NCI-H1417 treated with DMSO at 0.1 percent for 48 hours (cell line): Measurements from ENCODE around the gene MACROD2.

Experiments
- DNase-seq: peaks from one replicate; lab custom pipeline; 2025; lab: John Stamatoyannopoulos, UW

Gene MACROD2

DNA sequence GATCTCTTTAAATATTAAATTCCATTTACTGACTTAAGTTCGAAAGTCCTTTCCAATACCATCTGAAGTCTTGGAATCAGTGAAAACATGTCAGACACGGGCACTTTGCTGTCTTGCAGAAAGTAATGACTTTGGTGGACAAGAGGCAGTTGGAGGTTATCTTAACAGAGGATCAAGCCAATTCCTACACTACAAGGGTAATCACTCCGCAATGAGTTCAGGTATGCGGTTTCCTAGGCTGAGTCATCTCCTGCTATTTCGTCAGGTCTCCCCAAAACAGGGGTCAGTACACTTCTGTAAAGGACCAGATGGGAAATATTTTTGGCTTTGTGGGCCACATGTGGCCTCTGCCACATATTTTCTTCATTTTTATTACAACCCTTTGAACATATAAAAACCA, 1921.3 kb downstream of the MACROD2 start:
- DNase-seq, result no peak

DNA sequence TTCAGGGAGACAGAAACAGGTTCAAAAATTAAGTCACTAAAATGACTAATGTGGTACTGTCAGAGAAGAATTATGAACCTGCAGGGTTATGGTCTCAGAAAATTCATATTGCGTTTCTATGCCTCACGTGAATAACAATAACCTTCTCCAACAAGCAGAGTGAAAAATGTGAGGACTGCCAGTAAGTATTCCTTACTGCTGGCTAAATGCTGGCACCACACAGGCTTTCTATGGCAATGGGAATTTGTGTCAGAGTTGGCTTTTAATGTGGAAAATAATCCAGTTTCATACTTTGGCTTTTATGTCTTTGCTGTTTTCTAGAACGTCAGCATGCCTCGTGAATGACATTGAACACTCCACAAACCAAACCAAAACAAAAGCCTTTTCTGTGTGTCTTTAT, 1922.0 kb downstream of the MACROD2 start:
- DNase-seq, result no peak

DNA sequence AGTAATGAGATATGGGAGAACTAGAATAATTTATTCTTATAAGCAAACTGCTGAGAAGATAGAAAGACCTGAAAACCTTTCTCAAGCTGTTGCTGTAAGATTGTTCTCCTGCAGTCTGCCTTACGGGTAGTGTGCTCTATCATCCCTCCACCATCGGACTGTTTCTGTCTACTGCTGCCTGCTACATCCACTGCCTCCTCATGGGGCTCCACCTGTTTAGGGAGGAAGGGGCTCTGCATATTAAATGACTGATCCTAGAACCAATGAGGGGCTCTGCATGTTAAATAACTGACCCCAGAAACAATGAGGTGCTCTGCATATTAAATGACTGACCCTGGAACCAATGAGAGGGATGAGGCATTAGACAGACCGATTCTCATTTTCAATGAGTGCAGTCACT, 1923.3 kb downstream of the MACROD2 start:
- no peak for DNase-seq

DNA sequence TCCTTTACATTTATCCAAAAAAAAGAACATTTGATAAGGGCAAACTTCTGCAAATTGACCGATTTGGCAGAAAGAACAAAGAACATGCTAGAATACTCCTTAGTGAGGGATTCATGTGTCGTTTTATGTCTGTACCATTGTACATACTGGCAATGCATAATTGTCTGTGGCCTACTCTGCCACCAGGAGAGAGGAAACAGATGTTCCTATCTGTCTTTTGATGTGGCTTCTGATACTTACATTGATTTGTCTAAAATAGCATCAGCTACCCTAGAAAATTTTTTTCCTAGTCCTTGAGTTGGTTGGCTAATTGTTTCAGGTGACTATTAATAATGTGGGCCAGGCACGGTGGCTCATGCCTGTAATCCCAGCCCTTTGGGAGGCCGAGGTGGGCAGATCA, 1923.8 kb downstream of the MACROD2 start:
- DNase-seq, result no peak

DNA sequence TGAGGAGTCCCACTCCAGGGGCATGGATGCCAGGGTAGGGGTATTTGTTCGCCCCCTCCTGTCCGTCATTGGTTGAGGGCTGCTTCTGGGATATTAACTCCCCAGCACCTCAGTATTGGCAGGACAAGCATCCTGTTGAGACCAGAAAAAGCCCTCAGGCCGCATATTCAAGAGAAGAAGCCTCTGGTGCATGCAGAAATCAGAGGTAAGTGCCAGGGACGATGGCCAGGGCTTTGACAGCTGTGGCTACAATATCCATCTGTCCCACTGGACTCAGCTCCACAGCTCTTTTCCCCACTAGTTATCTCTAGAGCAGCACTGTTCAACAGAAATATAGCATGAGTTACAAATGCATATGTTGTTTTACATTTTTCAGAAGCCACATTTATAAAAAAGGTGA, 1926.6 kb downstream of the MACROD2 start:
- DNase-seq, result no peak

DNA sequence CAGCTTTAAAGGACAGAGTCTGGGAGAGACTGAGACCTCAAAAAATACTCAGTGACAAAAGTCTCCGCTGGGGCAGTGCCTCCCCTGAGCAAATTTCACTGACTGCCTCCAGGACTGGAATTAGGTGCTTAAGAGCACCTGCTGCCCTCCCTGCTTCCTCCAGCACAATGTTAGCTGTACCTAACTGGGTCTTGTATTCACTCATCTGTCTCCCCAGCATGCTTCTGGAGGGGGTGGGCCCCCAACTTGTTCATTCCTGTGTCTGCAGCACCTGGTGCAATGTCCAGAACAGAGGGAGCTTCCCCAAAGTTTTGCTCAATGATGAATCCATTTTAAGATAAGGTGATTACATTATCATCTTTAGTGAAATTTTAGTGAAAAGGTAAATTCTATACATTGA, 1927.2 kb downstream of the MACROD2 start:
- DNase-seq, result no peak

DNA sequence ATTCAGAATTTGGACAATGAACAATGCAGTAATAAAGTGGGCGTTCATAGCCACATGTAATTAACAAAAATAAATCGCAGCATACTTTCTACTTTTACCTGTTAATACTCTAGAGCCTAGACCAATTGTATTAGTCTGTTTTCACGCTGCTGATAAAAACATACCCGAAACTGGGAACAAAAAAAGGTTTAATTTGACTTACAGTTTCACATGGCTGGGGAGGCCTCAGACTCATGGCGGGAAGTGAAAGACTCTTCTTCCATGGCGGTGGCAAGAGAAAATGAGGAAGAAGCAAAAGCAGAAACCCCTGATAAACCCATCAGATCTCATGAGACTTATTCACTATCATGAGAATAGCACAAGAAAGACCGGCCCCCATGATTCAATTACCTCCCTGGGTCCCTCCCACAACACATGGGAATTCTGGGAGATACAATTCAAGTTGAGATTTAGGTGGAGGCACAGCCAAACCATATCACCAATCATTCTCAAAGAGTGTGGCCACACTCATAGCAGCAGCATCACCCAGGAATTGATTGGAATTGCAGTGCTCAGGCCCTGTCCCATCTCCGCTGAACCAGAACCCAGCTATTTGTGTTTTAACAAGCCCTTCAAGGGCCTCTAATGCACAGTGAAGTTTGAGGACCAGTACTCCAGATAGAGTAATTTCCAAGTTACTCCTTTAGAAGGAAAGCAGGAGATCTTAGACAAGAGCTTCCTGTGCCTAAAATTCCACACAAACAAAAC, 1927.9 kb downstream of the MACROD2 start:
- DNase-seq, result no peak

DNA sequence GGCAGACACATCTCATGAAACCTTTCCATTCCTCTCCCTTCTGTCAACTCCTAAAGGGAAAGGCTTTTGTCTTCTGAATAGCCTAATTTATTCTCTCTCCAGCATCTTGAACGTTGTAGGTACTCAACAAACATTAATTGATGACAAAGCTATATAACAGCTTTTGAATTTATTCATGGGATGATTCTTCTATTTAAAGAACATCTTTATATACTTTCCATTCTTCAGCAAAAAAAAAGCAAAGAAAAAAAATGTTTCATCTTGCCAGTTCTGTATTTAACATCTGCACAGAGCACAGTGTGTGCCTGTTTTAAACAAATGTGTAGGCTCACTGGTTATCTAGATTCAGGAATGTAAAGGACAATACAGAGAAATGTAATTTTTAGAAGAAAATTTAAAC, 1929.2 kb downstream of the MACROD2 start:
- DNase-seq, result no peak

DNA sequence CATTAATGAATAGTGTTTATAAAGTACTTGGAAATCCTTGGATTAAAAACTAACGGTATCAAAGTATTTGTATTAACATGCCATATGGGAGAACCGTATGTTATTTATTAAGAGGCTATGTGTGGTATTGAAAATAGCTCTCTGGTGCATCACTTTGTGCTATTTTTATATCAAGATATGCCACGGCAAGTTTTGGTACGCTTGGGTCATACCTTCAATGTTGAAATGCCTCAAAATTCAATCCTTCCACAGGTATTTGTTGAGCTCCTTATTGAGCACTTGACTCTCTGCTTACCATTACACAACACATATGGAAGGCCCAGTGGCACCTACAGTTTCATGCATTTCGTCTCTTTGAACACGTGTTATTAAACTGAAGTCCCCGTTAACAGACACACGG, 1930.1 kb downstream of the MACROD2 start:
- no peak for DNase-seq

DNA sequence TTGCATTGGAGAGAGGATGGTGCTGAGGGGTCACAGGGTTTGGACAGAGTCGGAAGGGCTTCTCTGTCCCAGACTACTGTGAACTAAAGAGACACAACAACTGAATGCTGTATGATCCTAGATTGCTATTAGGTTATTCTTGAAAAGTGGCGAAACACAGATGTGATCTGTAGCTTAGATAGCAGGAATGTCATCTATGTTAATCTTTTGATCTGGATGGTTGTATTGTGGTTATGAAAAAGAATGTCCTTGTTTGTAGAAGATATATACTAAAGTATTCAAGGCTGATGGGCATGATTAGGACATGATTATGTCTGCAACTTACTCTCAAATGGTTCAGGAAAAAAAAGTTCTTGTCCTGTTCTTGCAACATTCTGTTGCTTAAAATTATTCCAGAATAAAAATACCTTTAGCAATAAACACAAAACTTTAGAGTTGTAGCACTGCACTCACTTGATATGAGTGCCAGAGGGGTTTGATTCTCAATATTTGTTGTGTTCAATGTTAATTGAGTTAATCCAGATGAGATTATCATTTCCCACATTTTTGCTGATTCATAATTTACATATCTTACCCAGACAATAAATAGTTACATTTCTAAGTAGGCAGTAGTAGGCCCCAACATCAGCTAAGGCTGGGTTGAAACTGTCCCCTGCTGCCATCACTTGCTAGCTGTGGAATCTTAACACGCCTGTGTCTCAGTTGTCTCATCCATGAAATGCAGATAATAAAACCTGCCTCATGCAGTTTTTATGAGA, 1932.8 kb downstream of the MACROD2 start:
- no peak for DNase-seq

DNA sequence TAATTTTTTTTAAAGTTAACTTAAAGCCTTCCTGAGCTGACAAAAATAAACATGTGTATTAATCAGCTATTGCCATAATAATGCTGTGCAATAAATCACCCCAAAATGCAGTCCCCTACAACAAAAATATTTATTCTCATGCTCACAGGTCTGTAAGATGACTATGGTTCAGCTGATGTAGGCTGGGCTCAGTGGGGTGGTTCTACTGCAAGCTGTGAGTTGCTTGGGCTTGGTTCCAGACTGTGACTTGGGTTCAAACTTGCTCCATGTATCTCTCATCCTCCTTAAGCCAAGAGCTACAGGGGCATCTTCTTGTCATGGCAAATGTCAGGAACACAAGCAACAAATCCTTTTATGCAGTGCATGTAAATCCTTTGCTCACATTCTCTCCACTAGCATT, 1933.6 kb downstream of the MACROD2 start:
- DNase-seq, result no peak

DNA sequence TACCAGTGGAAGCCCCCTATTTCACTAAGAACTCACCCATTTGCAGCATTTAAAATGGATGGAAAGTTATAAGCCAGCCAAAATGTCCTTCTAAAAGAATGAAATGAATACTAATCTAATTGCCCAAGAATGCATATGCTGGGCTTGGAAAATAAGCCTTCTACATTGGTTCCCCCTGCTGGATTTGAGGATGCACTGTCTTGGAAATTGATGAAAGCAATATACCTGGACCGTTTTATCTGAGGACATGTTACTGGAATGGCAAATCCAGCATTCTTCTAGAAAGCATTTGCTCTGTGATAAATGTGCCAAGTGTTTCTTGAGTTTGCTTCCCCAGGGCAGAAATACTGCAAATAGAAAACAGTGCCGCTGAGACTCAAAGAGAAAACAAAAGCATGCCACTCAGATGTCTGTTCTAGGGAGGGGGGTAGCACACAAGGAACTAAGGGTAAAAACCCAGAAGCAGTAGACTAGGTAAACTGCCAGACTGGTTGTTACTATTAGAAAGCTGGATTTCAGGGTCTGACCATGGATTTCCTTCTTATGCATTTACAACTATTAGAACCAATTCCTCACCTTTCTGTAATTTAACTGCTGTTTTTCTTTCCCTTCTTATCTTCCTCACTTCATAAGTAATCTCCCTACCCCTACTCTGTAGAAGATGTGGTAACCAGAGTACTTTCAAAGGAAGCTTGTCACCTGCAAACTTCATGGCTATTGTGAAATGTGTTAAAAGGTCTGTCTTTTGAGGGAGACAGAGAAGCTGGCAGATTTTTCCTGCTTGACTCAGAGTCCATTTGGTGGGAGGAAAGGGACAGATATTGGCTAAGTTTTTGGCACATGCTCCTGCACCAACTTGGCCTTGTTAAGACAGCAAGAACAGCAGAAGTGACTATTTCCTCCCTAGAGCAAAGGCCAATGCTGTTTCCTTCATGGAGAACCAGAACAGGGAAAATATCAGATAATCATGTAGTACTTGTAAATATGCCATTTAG, 1935.3 kb downstream of the MACROD2 start:
- no peak for DNase-seq

DNA sequence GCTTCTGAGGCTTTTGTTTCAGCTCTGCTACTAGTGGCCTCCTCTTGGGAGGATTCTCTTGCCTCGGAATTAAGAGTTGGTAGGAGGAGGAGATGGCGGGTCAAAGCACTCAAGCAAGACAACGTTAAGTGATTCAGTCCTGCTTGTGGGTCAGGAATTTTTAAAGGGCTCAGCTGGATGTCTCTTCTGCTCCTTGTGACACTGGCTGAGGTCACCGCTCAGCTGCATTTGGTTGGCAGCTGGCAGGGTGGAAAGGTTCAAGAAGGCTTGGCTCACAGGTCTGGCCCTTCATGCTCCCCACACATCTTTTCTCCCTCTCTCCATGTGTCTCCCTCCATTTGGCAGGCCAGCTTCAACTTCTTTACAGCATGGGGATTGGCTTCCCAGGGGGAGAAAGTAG, 1936.6 kb downstream of the MACROD2 start:
- DNase-seq, result no peak

DNA sequence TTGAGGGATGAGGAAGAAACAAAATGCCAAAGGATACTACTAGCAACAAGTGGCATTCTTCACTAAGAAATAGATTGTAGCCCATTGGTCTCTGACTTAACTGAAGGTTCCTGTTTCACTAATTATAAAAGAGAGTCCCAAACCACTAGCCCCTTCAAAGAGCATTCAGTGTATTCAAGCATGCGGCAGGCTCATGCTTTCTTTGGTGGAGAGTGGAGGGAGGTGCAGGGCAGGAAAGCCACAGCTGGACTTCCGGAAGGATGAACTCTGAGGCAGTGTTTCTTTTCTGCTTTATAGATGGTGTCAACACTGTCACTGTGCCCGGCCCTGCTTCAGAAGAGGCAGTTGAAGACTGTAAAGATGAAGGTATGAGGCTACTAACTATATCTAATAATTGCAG, 1941.9 kb downstream of the MACROD2 start:
- no peak for DNase-seq

DNA sequence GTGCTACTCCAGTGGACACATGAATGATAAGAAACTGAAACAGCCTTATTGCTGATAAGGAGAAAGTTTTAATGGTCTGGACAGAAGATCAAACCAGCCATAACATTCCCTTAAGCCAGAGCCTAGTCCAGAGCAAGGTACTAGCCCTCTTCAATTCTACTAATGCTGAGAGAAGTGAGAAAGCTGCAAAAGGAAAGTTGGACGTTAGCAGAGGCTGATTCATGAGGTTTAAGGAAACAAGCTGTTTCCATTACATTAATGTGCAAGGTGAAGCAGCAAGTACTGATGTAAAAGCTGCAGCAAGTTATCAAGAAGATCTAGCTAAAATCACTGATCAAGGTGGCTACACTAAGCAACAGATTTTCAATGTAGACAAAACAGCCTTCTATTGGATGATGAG, 1943.5 kb downstream of the MACROD2 start:
- DNase-seq, result no peak

DNA sequence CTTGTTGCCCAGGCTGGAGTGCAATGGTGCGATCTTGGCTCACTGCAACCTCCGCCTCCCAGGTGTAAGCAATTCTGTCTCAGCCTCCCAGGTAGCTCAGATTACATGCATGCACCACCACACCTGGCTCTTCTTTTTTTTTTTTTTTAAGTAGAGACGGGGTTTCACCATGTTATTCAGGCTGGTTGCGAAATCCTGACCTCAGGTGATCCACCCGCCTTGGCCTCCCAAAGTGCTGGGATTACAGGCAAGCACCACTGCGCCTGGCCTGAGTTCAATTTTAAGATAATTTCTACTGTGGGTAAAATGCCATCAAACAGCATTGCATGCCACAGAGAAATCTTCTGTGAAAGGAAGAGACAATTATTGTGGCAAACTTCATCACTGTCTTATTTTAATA, 1944.8 kb downstream of the MACROD2 start:
- DNase-seq, result no peak

DNA sequence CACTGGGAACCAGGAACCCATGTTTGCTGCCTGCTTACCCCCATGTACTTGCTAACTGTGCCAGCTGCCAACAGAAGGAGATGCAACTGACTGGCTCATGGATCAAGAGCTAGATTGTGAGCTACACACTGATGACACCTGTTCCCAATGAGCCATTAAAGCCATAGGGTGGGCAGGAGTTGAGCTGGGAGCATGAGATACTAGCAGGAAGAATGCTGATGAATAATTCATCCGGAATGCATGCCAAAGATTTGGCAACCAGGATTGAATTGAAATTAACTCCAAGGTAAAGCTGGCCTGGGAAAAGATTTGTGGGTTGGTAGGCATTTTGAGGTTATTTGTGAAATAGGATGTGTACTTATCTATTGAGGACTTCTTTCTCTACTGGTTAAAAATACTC, 1946.8 kb downstream of the MACROD2 start:
- DNase-seq, result no peak

DNA sequence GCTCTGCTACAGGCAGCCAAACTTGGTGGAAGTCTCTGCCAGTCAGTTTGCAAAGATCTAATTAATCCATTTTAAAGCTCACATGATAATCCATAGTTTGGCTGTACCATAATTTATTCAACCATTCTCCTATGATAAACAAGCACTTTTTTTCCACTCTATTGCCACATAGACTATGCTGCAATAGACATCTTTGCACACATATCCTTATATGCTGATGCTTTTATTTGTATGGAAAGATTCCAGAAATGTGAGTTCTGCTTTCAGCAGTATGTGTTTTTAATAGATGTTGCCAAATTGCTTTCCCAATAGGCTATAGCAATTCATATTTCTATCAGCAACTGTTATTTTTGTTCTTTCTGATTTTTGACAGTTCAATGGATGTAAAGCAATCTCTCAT, 1950.0 kb downstream of the MACROD2 start:
- no peak for DNase-seq

DNA sequence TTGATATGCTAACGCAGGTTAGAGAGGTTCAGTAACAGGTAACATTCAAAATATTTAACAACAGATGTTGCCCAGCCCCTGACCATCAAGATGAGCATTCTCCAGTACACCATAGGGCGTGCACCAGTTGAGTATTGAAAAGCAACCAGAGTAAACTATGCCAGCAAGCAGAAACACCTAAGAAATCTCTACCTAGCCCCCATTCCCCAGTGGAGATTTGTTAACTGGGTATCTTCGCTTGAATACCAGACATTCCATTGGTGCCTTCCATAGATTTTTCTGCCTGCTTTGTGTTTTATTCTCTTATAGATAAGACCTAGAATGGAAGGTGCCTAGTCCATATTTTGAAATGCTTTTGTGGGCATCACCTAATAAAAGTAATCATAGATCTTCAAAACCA, 1954.1 kb downstream of the MACROD2 start:
- DNase-seq, result no peak

DNA sequence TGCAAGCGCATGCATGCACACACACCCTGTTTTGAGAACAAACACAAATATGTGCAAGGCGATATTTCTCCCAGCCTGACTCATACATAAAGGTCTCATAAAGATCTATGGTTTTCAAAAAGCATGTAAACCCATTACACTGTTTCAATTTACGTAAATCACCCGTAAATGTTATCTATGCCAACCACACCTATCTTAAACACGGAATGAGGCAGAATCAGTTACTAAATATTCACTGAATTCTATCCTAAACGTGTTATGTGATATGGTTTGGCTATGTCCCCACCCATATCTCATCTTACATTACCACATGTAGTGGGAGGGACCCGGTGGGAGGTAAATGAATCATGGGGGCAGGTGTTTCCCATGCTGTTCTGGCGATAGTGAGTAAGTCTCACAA, 1956.3 kb downstream of the MACROD2 start:
- DNase-seq, result no peak

DNA sequence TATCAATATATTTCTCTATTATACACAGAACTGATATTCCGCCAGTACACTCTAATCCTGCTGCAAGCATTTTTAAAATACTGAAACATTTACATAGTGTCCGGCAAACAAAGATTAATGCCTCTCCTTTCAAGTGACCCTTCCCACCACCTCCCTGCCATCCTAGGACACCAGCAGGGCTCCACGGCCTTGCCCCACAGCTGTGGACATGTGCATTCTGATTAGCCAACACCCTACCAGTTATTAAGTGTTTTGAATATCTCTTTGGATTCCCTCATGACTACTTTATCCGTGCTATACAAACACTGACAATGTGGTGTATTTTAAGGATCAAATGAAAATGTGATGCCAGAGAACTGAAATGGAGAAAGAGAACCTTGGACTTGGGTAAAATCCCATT, 1962.8 kb downstream of the MACROD2 start:
- no peak for DNase-seq

DNA sequence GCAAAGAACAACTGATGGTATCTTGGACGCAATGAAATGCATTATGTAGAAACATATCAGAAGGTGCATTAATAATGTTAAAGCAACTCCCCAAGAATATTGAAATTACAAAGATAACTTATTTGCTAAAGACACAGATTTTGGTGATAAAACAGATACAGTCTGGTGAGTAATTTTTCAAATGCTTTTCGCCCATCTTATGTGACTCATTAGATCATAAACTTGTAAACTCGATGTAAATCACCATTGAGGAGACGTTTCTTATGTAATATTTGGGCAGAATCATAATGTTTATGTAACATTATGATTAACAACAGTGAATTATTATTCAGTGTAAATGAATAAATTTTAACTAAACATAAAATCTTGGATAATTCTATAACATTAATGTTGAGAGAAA, 1969.8 kb downstream of the MACROD2 start:
- no peak for DNase-seq

DNA sequence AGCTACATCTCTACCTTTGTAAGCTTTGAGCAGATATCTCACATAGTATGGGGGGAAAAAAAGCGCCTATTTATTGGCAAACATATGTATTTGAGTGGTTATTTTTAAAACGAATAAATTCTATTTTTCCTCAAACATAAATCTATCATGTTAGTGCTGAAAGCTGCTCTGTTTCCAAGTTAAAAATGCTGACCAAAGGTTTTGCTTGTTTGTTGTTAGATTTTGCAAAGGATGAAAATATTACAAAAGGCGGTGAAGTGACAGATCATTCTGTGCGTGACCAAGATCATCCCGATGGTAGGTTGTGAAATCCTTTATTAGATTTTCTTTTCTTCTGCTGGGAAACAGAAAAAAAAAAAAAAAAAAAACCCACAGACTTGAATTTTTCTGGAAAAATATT, 1972.0 kb downstream of the MACROD2 start:
- no peak for DNase-seq
